ENCODE results near the gene NFIB. TPM values are rescaled to one million over a fixed set of nuclear protein-coding genes. Genes with fewer than 3 reads are reported as not detected.

Gene NFIB
- total RNA-seq, 2 donors from 2014 or later: 53.0 to 54.0 TPM

DNA sequence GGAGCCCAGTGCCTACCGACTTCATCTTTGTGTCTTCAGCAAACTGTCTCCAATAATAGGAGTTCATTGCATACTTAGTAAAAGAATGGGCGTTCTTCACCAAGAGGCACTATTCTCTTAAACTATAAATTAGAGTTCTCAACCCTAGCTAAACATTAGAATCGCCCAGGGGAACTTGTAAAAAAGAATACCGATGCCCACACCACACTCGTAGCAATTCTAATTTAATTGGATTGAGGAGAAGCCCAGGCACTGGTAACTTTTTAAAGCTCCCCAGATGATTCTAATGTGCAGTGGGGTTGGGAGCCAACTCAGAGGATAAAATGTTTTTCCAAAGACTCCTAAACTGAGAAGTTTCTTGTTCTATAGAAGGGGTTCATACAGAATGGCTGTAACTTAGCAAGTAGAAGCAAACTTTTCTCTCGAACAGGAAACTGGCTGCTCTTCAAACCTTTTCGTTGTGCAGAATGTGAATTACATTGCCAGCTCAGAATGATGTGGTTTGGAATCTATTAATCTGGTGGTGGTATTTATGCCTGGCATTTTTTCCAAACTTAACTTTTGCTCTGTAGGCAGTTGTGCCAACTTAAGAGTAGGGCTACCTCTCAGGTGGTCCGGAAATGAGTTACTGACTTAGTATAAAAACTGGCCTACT lies 26.4 kb upstream of the NFIB start:
- Histone ChIP-seq H3K36me3 (no peaks in the 10 kb centered on the region), H3K4me1 (no peaks in the 10 kb centered on the region), H3K27me3 (peaks cover 14% of the 10 kb centered on the region), H3K27ac (no peak overlapping the region), H3K9ac (ENCODE audit: low read depth in 2 of 2, low read length in 2 of 2) (no peak overlapping the region), H3K9me3 (no peaks in the 10 kb centered on the region), H3K4me3 (no peak overlapping the region)
- DNase-seq: no peak
- intact Hi-C loops (cut with DNase I): no loop called here
- TF ChIP-seq, protein P1, sequence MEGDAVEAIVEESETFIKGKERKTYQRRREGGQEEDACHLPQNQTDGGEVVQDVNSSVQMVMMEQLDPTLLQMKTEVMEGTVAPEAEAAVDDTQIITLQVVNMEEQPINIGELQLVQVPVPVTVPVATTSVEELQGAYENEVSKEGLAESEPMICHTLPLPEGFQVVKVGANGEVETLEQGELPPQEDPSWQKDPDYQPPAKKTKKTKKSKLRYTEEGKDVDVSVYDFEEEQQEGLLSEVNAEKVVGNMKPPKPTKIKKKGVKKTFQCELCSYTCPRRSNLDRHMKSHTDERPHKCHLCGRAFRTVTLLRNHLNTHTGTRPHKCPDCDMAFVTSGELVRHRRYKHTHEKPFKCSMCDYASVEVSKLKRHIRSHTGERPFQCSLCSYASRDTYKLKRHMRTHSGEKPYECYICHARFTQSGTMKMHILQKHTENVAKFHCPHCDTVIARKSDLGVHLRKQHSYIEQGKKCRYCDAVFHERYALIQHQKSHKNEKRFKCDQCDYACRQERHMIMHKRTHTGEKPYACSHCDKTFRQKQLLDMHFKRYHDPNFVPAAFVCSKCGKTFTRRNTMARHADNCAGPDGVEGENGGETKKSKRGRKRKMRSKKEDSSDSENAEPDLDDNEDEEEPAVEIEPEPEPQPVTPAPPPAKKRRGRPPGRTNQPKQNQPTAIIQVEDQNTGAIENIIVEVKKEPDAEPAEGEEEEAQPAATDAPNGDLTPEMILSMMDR (IDR thresholded peaks at IDR 0.05): no peak

DNA sequence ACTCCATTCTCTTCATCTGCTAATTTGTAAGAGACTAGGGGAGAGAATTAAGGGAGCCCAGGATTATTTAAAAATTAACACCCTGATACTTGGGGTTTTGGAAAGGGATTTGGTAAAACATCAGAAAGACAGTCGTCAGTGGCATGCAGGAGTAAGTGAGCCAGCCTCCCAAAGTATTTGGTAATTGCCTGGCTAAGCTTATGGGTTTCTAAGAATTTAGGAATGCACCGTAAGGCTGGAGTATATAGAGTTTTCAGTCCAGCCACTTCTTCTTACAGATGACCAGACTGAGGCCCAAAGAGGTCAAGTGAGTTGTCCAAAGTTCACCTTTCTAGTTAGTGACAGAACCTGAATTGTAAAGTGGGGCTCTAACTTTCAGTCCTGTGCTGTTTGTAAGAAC lies 25.8 kb upstream of the NFIB start:
- intact Hi-C loops (cut with DNase I): no loop called here
- H3K27me3 ChIP-seq: peaks cover 8% of the 10 kb centered on the region
- TF ChIP-seq, protein P1 (IDR thresholded peaks at IDR 0.05): no peak
- DNase-seq: no peak
- no peaks in the 10 kb centered on the region for H3K36me3 ChIP-seq
- no peak overlapping the region for H3K9ac ChIP-seq (ENCODE audit: low read depth in 2 of 2, low read length in 2 of 2)
- no peak overlapping the region for H3K4me3 ChIP-seq
- no peaks in the 10 kb centered on the region for H3K4me1 ChIP-seq
- no peak overlapping the region for H3K27ac ChIP-seq
- no peaks in the 10 kb centered on the region for H3K9me3 ChIP-seq

DNA sequence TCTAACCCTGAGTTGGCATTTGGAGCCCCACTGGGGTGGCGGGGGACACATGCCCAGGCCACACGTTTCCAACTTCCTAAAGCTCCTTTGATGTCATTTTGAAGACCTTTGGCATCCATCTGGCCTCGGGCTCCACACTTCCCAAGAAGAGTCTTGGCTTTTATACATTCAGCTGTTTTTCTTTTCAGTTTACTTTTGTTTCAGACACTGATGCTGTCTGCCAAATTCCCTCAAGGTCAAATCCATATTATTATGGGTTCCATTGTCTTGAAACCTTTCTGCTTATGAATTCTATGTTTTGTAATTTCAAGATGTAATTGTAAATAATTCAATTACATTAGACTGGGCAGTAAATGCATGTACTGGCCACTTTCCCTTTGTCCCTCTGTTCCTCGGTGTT lies 23.7 kb upstream of the NFIB start:
- intact Hi-C loops (cut with DNase I): no loop called here
- Histone ChIP-seq H3K36me3 (no peaks in the 10 kb centered on the region), H3K9ac (ENCODE audit: low read depth in 2 of 2, low read length in 2 of 2) (no peak overlapping the region), H3K9me3 (no peaks in the 10 kb centered on the region), H3K4me3 (no peak overlapping the region), H3K27ac (no peak overlapping the region), H3K27me3 (no peaks in the 10 kb centered on the region), H3K4me1 (no peaks in the 10 kb centered on the region)
- no peak for DNase-seq
- TF ChIP-seq, protein P1 (IDR thresholded peaks at IDR 0.05): no peak

DNA sequence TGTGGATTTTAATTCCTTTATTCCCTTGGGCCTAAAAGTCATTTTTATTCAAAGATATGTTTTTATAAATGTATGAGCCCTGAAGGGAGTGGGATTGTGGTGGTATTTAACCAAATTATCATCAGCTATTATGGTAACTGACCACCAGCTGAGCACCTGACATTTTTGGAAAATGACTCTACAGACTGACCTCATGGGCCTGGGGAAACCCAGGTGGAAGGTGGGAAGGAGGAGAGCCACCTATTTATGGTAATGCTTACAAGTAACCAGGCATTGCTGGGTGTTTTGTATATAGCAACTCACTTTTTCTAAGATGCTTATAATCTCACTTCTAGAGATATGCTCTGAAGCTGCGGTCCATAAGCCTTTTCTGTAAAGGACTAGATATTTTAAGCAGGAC lies 22.3 kb upstream of the NFIB start:
- no peak overlapping the region for H3K9ac ChIP-seq (ENCODE audit: low read depth in 2 of 2, low read length in 2 of 2)
- no peaks in the 10 kb centered on the region for H3K36me3 ChIP-seq
- TF ChIP-seq, protein P1 (IDR thresholded peaks at IDR 0.05): no peak
- DNase-seq: no peak
- H3K27ac ChIP-seq: no peak overlapping the region
- intact Hi-C loops (cut with DNase I): no loop called here
- no peaks in the 10 kb centered on the region for H3K27me3 ChIP-seq
- no peaks in the 10 kb centered on the region for H3K4me1 ChIP-seq
- no peak overlapping the region for H3K4me3 ChIP-seq
- no peaks in the 10 kb centered on the region for H3K9me3 ChIP-seq

DNA sequence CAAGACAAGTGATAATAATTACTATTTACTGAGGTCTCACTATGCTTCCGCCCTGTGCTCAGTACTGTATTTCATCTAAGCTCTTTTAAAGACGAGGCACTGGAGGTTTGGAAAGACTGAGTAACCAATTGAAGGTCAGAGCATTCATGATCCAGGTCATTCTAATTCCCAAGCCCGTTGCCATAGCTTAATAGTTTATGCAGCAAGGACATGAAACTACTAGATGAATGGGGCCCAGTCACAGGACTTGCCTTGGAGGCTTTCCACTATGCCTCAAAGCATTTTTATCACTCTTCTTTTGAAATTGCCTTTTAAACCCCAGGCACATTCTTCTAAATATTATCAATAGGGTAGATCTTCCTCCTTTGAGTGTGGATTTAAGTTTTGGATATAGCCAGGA lies 17.2 kb upstream of the NFIB start:
- no peak overlapping the region for H3K27ac ChIP-seq
- no peaks in the 10 kb centered on the region for H3K9me3 ChIP-seq
- intact Hi-C loops (cut with DNase I): no loop called here

More for the DNA sequence above, 17.2 kb upstream of the NFIB start:
- Histone ChIP-seq H3K27me3 (no peaks in the 10 kb centered on the region), H3K36me3 (no peaks in the 10 kb centered on the region), H3K4me1 (no peaks in the 10 kb centered on the region), H3K9ac (ENCODE audit: low read depth in 2 of 2, low read length in 2 of 2) (no peak overlapping the region), H3K4me3 (no peak overlapping the region)
- DNase-seq: no peak
- TF ChIP-seq, protein P1 (IDR thresholded peaks at IDR 0.05): no peak

All from colonic mucosa (tissue), 4 donors.